Fibroblast of villous mesenchyme (primary cell): ENCODE data around the gene C16orf95. TPM values are rescaled to one million over a fixed set of nuclear protein-coding genes. Genes with fewer than 3 reads are reported as not detected.
"Not testable (repeated sequence)": the region's sequence is repeated elsewhere in the genome, so short reads cannot be mapped to it uniquely, and the experiment has no call there.

Experiments used
- DNase-seq: peaks from one replicate; pipeline ENCODE4 v3.0.0-alpha.2; 2010; ENCODE audit warnings: low read depth
- H3K4me3 ChIP-seq: 2 replicates; pipeline ENCODE4 v1.5.1; 2011; ENCODE audit warnings: low read depth, mild to moderate bottlenecking, low read length
- total RNA-seq: library from RNA; depleted of rRNA; stranded (reverse); fragments of >200 nt; gene quantifications from 2 replicates; pipeline ENCODE4 v1.2.3, GENCODE V29; 2012
- TF ChIP-seq, protein P1 (sequence below): IDR thresholded peaks from 2 replicates; pipeline ENCODE4 v1.5.1; 2012; ENCODE audit warnings: low read depth, mild to moderate bottlenecking, low read length; ENCODE audit not compliant: insufficient read depth

C16orf95 gene
- total RNA-seq, 1 donor = 4.7 TPM

DNA sequence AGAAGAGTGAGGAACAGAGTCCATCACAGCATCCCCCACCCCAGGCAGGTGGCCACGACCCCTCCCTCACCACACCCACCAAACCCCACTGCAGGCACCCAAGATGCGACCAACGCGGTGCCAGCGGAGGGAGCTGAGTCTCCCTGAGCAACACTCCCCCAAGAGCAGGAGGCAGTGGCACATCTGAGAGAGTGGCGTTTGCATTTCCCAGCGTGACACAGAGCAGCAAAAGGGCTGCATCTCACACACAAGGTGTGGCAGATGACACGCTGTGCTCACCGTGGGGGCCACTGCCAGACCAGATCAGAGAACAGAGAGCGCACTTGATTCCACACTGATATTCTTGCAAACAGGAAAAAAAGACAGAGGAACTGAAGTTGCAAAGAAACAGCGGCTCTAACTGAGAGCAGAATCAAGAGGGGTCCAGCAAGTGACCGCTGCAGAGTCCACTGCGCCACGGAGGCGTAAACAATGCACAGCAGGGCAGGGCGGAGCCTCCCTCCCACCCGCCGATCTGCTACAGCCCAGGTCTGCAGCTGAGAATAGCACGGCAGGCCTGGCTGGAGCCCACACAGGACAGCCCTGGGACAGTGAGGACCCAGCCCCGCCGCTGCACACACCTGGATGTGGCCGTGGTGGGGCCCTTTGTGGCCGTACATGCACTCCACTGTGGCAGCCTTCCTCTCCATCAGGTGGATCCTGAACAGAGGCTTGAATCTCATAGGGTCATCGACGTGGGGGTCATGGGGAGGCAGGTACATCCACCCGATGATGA, 26.0 kb upstream of the C16orf95 start:
- no peak for DNase-seq
- no peak overlapping the region for H3K4me3 ChIP-seq
- TF ChIP-seq, protein P1, sequence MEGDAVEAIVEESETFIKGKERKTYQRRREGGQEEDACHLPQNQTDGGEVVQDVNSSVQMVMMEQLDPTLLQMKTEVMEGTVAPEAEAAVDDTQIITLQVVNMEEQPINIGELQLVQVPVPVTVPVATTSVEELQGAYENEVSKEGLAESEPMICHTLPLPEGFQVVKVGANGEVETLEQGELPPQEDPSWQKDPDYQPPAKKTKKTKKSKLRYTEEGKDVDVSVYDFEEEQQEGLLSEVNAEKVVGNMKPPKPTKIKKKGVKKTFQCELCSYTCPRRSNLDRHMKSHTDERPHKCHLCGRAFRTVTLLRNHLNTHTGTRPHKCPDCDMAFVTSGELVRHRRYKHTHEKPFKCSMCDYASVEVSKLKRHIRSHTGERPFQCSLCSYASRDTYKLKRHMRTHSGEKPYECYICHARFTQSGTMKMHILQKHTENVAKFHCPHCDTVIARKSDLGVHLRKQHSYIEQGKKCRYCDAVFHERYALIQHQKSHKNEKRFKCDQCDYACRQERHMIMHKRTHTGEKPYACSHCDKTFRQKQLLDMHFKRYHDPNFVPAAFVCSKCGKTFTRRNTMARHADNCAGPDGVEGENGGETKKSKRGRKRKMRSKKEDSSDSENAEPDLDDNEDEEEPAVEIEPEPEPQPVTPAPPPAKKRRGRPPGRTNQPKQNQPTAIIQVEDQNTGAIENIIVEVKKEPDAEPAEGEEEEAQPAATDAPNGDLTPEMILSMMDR = no peak

- H3K4me3 ChIP-seq = no peak overlapping the region
- TF ChIP-seq, protein P1 = no peak
- no peak for DNase-seq
Measured at GRCh38 chr16:87342504-87342903, 25.3 kb upstream of the C16orf95 start.

DNA sequence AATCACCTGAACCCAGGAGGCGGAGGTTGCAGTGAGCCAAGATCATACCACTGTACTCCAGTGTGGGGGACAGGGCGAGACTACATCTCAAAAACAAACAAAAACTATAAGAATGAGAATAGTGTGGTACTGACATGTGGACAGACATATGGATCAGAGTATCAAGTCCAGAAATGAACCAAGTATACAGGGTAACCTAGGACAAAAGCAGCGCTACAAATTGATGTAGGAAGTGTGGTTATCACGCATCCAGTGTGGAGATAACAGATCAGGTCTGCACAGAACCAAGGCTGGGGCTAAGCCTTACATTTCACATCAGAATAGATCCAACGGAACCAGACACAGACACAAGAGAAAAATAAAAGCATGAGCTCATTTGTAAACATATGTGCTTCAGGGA, 23.0 kb upstream of the C16orf95 start:
- no peak for DNase-seq
- H3K4me3 ChIP-seq = no peak overlapping the region
- TF ChIP-seq, protein P1 = no peak

DNA sequence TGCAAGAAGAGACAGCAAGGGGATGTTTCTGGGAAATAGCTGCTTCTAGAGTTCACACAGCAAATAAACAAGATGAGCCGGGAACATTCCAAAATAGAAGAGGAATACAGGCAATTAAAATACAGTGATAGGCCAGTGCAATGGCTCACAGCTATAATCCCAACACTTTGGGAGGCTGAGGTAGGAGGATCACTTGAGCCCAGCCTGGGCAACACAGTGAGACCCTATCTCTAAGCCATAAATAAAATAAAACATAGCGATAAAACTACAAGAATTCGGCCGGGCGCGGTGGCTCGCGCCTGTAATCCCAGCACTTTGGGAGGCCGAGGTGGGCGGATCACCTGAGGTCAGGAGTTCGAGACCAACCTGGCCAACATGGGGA, 22.5 kb upstream of the C16orf95 start:
- DNase-seq, H3K4me3 ChIP-seq: not testable (repeated sequence)

GRCh38 chr16:87339086-87339723, 22.0 kb upstream of the C16orf95 start:
- no peak overlapping the region for H3K4me3 ChIP-seq
- no peak for DNase-seq
- TF ChIP-seq, protein P1 = no peak

DNA sequence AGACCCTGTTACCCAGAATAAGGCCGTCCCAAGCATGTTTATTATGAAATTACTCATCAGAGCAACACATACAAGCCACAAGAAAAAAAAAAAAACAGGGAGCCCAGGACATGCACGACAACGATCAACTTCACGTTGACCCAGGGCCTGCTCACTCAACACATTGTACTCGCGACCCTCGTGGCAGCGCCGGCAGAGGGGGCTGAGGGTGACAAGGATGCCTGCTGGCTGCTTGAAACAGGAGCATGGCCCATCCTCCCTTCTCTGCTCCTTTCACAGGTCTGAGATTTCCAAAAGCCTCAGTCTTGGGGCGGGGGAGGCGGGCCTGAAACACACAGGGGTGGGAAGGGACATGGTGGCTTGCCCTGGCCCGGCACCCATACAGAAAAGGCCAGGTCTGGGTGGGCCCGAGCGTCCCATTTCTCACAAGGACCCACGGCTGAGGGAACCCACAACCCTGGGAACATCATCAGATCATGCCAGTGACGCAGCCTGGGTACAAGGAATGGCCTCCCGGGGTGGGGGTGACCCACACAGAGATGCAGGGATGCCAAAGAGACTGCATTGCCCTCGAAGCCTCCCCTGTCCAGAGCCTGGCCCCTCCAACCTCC, 21.1 kb upstream of the C16orf95 start:
- no peak overlapping the region for H3K4me3 ChIP-seq
- TF ChIP-seq, protein P1 = no peak
- DNase-seq = no peak

- no peak for DNase-seq
- TF ChIP-seq, protein P1 = no peak
- no peak overlapping the region for H3K4me3 ChIP-seq
Measured at GRCh38 chr16:87337262-87337771, 20.1 kb upstream of the C16orf95 start.
